Thymus (tissue), 11 donors: ENCODE data around the gene SLC35F3. TPM values are rescaled to one million over a fixed set of nuclear protein-coding genes. Genes with fewer than 3 reads are reported as not detected.
"Not testable (repeated sequence)": the region's sequence is repeated elsewhere in the genome, so short reads cannot be mapped to it uniquely, and the experiment has no call there.

Source experiments
- DNase-seq, 9 donors: peaks; one replicate each; pipeline ENCODE4 v3.0.0-alpha.2; 2013; ENCODE audit warnings: low spot score in 9 of 9, low read depth in 6 of 9, missing footprints in 1 of 9
- H3K27ac ChIP-seq, 2 donors: one replicate each; pipeline ENCODE4 v1.5.1; 2013; ENCODE audit warnings: control low read depth in 1 of 2, low read depth in 1 of 2, low read length in 1 of 2, mild to moderate bottlenecking in 1 of 2, moderate library complexity in 1 of 2
- H3K27me3 ChIP-seq, 2 donors: one replicate each; pipeline ENCODE4 v1.5.1; 2013; ENCODE audit warnings: low read length in 1 of 2; ENCODE audit not compliant: control insufficient read depth in 2 of 2, insufficient read depth in 1 of 2
- H3K36me3 ChIP-seq, 2 donors: one replicate each; pipeline ENCODE4 v1.5.1; 2013; ENCODE audit warnings: low read length in 1 of 2, mild to moderate bottlenecking in 1 of 2, moderate library complexity in 1 of 2; ENCODE audit not compliant: control insufficient read depth in 2 of 2, insufficient read depth in 2 of 2
- H3K4me1 ChIP-seq, 2 donors: one replicate each; pipeline ENCODE4 v1.5.1; 2013; ENCODE audit warnings: low read length in 2 of 2; ENCODE audit not compliant: control insufficient read depth in 2 of 2, insufficient read depth in 2 of 2
- H3K4me3 ChIP-seq, 2 donors: one replicate each; pipeline ENCODE4 v1.5.1; 2013; ENCODE audit warnings: low read length in 2 of 2, control low read depth in 1 of 2, mild to moderate bottlenecking in 1 of 2
- H3K9me3 ChIP-seq, 2 donors: one replicate each; pipeline ENCODE4 v1.5.1; 2013; ENCODE audit warnings: low read length in 1 of 2, mild to moderate bottlenecking in 1 of 2; ENCODE audit not compliant: control insufficient read depth in 2 of 2, insufficient read depth in 1 of 2
- WGBS: extraction: QIAGEN DNeasy Blood & Tissue Kit; methylation state at CpG from one replicate; pipeline ENCODE4 v1.1.7; 2013; 5-methylcytosine and 5-hydroxymethylcytosine counted together
- polyA plus RNA-seq: library from polyadenylated mRNA; stranded (reverse); fragments of 200-250 nt; gene quantifications from one replicate; pipeline ENCODE4 v1.2.3, GENCODE V29; 2013
- total RNA-seq: library from RNA; stranded (reverse); fragments of 120-200 nt; gene quantifications from one replicate; pipeline ENCODE4 v1.2.4, GENCODE V29; 2013
- donor health status: healthy.

SLC35F3 gene
- total and polyA plus RNA-seq, 2 donors = 1.9 to 3.2 TPM

DNA sequence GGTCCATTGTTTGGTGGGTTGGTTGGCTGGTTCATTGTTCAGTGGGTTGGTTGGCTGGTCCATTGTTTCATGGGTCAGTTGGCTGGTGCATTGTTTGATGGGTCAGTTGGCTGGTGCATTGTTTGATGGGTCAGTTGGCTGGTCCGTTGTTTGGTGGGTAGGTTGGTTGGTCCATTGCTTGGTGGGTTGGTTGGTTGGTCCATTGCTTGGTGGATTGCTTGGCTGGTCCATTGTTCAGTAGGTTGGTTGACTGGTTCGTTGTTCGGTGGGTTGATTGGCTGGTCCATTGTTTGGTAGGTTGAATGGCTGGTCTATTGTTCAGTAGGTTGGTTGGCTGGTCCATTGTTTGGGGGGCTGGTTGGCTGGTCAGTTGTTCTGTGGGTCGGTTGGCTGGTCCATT, 343.3 kb downstream of the SLC35F3 start:
- not testable (repeated sequence) for DNase-seq, H3K36me3 ChIP-seq, H3K4me1 ChIP-seq, H3K27me3 ChIP-seq, H3K4me3 ChIP-seq, H3K27ac ChIP-seq, H3K9me3 ChIP-seq
- WGBS = 92% methylated on average over 4 of the region's 4 CpGs

DNA sequence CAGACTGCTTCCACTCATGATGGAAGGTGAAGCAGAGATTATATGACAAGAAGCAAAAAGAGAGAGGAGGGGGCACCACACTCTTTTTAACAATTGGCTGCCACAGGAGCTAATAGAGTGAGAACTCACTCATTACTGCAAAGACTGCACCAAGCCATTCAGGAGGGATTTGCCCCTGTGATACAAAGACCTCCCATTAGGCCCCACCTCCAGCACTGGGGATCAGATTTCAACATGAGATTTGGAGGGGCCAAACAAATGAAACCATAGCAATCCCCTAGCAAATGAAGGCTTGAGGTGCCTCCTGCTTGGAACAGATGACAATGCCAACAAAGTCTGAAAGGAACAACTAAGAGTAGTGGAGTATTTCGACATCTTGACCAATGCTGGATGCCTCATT, 346.3 kb downstream of the SLC35F3 start:
- DNase-seq = no peak
- 94% methylated on average over 1 of the region's 1 CpG for WGBS
- Histone ChIP-seq H3K9me3 (peaks cover 0 to 5% of the 10 kb centered on the region in 2 donors), H3K36me3 (no peaks in the 10 kb centered on the region), H3K27me3 (no peaks in the 10 kb centered on the region), H3K4me3 (no peak overlapping the region), H3K4me1 (no peaks in the 10 kb centered on the region), H3K27ac (no peak overlapping the region)

DNA sequence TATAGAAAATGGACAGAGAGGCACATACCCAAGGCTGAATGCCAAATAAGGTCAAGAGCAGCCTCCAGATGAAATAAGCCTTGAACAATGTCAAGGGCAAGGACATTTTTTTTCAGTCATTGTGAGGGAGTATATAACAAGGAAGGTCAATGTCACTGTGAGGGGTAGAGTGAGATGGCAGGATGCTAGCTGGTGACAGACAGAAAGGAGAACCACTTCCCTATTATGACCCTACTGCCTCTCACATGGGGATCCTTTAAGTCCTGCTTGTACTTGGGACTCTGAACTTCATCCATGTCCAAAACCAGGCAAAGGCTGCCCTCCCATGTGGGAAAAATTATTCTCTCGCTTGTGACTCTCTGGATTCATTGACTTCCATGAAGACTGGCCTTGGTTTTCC, 349.3 kb downstream of the SLC35F3 start:
- no peaks in the 10 kb centered on the region for H3K4me1 ChIP-seq
- H3K9me3 ChIP-seq = no peaks in the 10 kb centered on the region
- no peak for DNase-seq
- H3K27ac ChIP-seq = no peak overlapping the region
- H3K27me3 ChIP-seq = no peaks in the 10 kb centered on the region
- 94% methylated on average over 1 of the region's 1 CpG for WGBS
- no peak overlapping the region for H3K4me3 ChIP-seq
- H3K36me3 ChIP-seq = no peaks in the 10 kb centered on the region

GRCh38 chr1:234256359-234256758, 351.9 kb downstream of the SLC35F3 start:
- Histone ChIP-seq H3K27ac (no peak overlapping the region), H3K4me3 (no peak overlapping the region)
- WGBS = 83% methylated on average over 2 of the region's 2 CpGs

GRCh38 chr1:234258071-234258470, 353.6 kb downstream of the SLC35F3 start:
- H3K4me1 ChIP-seq = no peaks in the 10 kb centered on the region
- H3K9me3 ChIP-seq = no peaks in the 10 kb centered on the region
- WGBS = 97% methylated on average over 3 of the region's 3 CpGs
- H3K27ac ChIP-seq = no peak overlapping the region
- no peak for DNase-seq
- H3K27me3 ChIP-seq = no peaks in the 10 kb centered on the region
- no peaks in the 10 kb centered on the region for H3K36me3 ChIP-seq
- H3K4me3 ChIP-seq = no peak overlapping the region

More at GRCh38 chr1:234256359-234256758, 351.9 kb downstream of the SLC35F3 start:
- no peaks in the 10 kb centered on the region for H3K27me3 ChIP-seq
- H3K36me3 ChIP-seq = no peaks in the 10 kb centered on the region
- H3K9me3 ChIP-seq = no peaks in the 10 kb centered on the region
- no peaks in the 10 kb centered on the region for H3K4me1 ChIP-seq
- no peak for DNase-seq

- H3K27ac ChIP-seq = no peak overlapping the region
- no peaks in the 10 kb centered on the region for H3K9me3 ChIP-seq
- H3K27me3 ChIP-seq = no peaks in the 10 kb centered on the region
- WGBS = 32% methylated on average over 7 of the region's 7 CpGs
- peak in 1 of 9 donors; percentile 12 for DNase-seq
- no peak overlapping the region for H3K4me3 ChIP-seq
- H3K36me3 ChIP-seq = no peaks in the 10 kb centered on the region
- H3K4me1 ChIP-seq = no peaks in the 10 kb centered on the region
These were observed 356.1 kb downstream of the SLC35F3 start for GRCh38 chr1:234260578-234260977.

DNA sequence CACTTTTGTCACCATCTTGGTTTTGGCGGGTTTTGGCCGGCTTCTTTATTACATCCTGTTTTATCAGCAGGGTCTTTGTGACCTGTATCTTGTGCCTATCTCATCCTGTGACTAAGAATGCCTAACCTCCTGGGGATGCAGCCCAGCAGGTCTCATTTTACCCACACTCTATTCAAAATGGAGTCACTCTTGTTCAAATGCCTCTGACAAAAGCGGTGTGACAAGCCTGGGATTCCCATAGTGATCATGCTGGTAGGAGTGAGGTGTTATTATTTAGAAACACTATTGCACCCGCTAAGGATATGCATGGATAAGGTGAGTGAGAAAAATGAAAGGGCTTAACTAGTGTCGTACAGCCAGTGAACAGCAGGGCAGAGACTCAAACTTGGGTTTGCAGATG, 357.1 kb downstream of the SLC35F3 start:
- Histone ChIP-seq H3K9me3 (no peaks in the 10 kb centered on the region), H3K4me3 (no peak overlapping the region), H3K27ac (no peak overlapping the region), H3K27me3 (no peaks in the 10 kb centered on the region), H3K36me3 (no peaks in the 10 kb centered on the region), H3K4me1 (no peaks in the 10 kb centered on the region)
- 97% methylated on average over 5 of the region's 5 CpGs for WGBS
- no peak for DNase-seq

DNA sequence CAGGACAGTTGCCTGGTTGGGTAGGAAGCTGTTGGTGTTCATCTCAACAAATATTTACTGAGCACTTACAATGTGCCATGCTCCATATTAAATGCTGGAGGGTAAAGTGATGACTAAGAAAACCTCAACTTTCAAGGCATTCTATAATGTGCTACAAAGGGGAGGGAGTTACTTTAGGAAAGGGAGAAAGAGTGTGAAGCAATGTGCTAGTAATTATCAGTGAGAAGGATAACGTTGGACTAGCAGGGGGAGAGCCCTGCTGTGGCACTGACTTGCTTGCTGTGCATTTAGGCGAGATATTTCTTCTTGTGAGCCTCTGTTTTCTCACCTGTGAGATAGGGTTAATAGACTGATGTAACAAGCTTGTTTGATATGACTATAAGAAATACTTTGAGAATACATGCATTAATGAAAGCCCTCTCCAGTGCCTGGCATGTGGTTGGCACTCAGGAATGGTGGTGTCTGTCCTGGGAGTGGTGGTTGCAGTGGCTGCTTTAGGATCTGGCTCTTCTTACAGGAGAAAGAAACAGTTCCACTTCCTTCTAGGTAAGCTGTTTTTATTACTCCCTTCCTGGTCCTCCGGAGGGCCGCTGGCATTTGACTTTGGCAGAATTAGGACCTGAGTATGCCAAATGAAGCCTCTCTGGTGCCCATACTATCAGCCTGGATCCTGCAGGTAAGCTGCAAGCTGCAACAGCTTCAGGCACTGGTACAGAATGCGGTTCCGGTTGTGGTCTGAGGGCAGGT, 357.7 kb downstream of the SLC35F3 start:
- no peak overlapping the region for H3K27ac ChIP-seq
- no peak overlapping the region for H3K4me3 ChIP-seq
- H3K9me3 ChIP-seq = no peaks in the 10 kb centered on the region
- DNase-seq = no peak
- H3K36me3 ChIP-seq = no peaks in the 10 kb centered on the region
- 84% methylated on average over 6 of the region's 6 CpGs for WGBS
- no peaks in the 10 kb centered on the region for H3K4me1 ChIP-seq
- H3K27me3 ChIP-seq = no peaks in the 10 kb centered on the region

GRCh38 chr1:234262754-234263105, 358.3 kb downstream of the SLC35F3 start:
- no peak overlapping the region for H3K4me3 ChIP-seq
- no peak overlapping the region for H3K27ac ChIP-seq
- no peaks in the 10 kb centered on the region for H3K4me1 ChIP-seq
- 93% methylated on average over 2 of the region's 2 CpGs for WGBS
- H3K36me3 ChIP-seq = no peaks in the 10 kb centered on the region
- no peaks in the 10 kb centered on the region for H3K9me3 ChIP-seq
- no peaks in the 10 kb centered on the region for H3K27me3 ChIP-seq
- DNase-seq = no peak
